Neuronal stem cell (in vitro differentiated cells): ENCODE data around the gene MTG2.

Source experiments
- DNase-seq: peaks from one replicate; pipeline ENCODE4 v3.0.0-alpha.2; 2013; ENCODE audit warnings: low spot score
- H2AFZ ChIP-seq: one replicate; pipeline ENCODE4 v1.6.1; 2013; ENCODE audit warnings: mild to moderate bottlenecking, low read length, inconsistent platforms
- H2AK5ac ChIP-seq: 2 replicates; pipeline ENCODE4 v1.6.1; 2013; ENCODE audit warnings: low read depth, mild to moderate bottlenecking, inconsistent platforms, low read length, moderate library complexity, mixed read lengths
- H2BK120ac ChIP-seq: 2 replicates; pipeline ENCODE4 v1.6.1; 2013; ENCODE audit warnings: low read depth, mild to moderate bottlenecking, inconsistent platforms, low read length, moderate library complexity, mixed read lengths
- H2BK12ac ChIP-seq: one replicate; pipeline ENCODE4 v1.6.1; 2013; ENCODE audit warnings: low read length, inconsistent platforms
- H2BK15ac ChIP-seq: 2 replicates; pipeline ENCODE4 v1.6.1; 2013; ENCODE audit warnings: mild to moderate bottlenecking, low read length, inconsistent platforms, mixed read lengths
- H2BK5ac ChIP-seq: one replicate; pipeline ENCODE4 v1.6.1; 2013; ENCODE audit warnings: inconsistent platforms, mild to moderate bottlenecking, low read length, moderate library complexity
- H3K14ac ChIP-seq: one replicate; pipeline ENCODE4 v1.6.1; 2013; ENCODE audit warnings: low read length, inconsistent platforms
- H3K18ac ChIP-seq: 2 replicates; pipeline ENCODE4 v1.6.1; 2013; ENCODE audit warnings: low read length, inconsistent platforms
- H3K23ac ChIP-seq: 2 replicates; pipeline ENCODE4 v1.6.1; 2013; ENCODE audit warnings: low read depth, mild to moderate bottlenecking, mixed read lengths, low read length, inconsistent platforms; ENCODE audit not compliant: poor library complexity
- H3K27ac ChIP-seq: replicated peaks from 3 replicates; pipeline ENCODE4 v1.5.1; 2013; ENCODE audit warnings: low read length, inconsistent platforms
- H3K27me3 ChIP-seq, 3 experiments: 2 replicates each; pipeline ENCODE4 v1.6.1; 2013; ENCODE audit warnings: low read length in 3 of 3, mild to moderate bottlenecking in 2 of 3, inconsistent platforms in 1 of 3, low read depth in 1 of 3, mixed read lengths in 1 of 3, moderate library complexity in 1 of 3; ENCODE audit not compliant: control insufficient read depth in 3 of 3, insufficient read depth in 3 of 3
- H3K36me3 ChIP-seq, 2 donors: replicated peaks in 1 of 2; 2 replicates each; pipeline ENCODE4 v1.6.1; 2013; ENCODE audit warnings: low read length in 2 of 2; ENCODE audit not compliant: control insufficient read depth in 2 of 2, insufficient read depth in 2 of 2
- H3K4ac ChIP-seq: 2 replicates; pipeline ENCODE4 v1.6.1; 2013; ENCODE audit warnings: inconsistent platforms, mild to moderate bottlenecking, low read length, moderate library complexity
- H3K4me1 ChIP-seq, 2 donors: 1 replicate in 1 of 2; 2 replicates in 1 of 2; pipeline ENCODE4 v1.6.1; 2013; ENCODE audit warnings: low read length in 2 of 2, low read depth in 1 of 2; ENCODE audit not compliant: control insufficient read depth in 2 of 2, insufficient read depth in 1 of 2
- H3K4me2 ChIP-seq: one replicate; pipeline ENCODE4 v1.6.1; 2013; ENCODE audit warnings: mild to moderate bottlenecking, low read length, inconsistent platforms; ENCODE audit not compliant: insufficient read depth, poor library complexity, severe bottlenecking
- H3K4me3 ChIP-seq, 2 donors: 2 replicates each; pipeline ENCODE4 v1.5.1; 2013; ENCODE audit warnings: low read length in 2 of 2, mild to moderate bottlenecking in 2 of 2, inconsistent platforms in 1 of 2, moderate library complexity in 1 of 2
- H3K79me1 ChIP-seq: one replicate; pipeline ENCODE4 v1.6.1; 2013; ENCODE audit warnings: low read depth, mild to moderate bottlenecking, inconsistent platforms, low read length, moderate library complexity
- H3K9ac ChIP-seq: one replicate; pipeline ENCODE4 v1.6.1; 2013; ENCODE audit warnings: mild to moderate bottlenecking, low read depth, low read length, inconsistent platforms; ENCODE audit not compliant: poor library complexity
- H3K9me3 ChIP-seq, 2 donors: replicated peaks in 1 of 2; 2 replicates each; pipeline versions ENCODE3 to v1.6.1; 2013; ENCODE audit warnings: low read length in 2 of 2, mild to moderate bottlenecking in 2 of 2, inconsistent platforms in 1 of 2, low read depth in 1 of 2, mixed read lengths in 1 of 2, moderate library complexity in 1 of 2; ENCODE audit not compliant: control insufficient read depth in 2 of 2, insufficient read depth in 1 of 2
- H4K8ac ChIP-seq: one replicate; pipeline ENCODE4 v1.6.1; 2013; ENCODE audit warnings: low read depth, mild to moderate bottlenecking, inconsistent platforms, low read length, moderate library complexity
- H4K91ac ChIP-seq: one replicate; pipeline ENCODE4 v1.6.1; 2013; ENCODE audit warnings: low read length, low read depth, mild to moderate bottlenecking, inconsistent platforms; ENCODE audit not compliant: poor library complexity
- WGBS, 2 donors: extraction: QIAGEN DNeasy Blood & Tissue Kit; methylation state at CpG; one replicate each; pipeline ENCODE4 v1.1.7; 2013; ENCODE audit warnings: missing lambda C conversion rate in 2 of 2, mixed read lengths in 1 of 2; ENCODE audit not compliant: insufficient read length in 2 of 2, insufficient replicate concordance in 1 of 2; ENCODE audit errors: extremely low coverage in 2 of 2; 5-methylcytosine and 5-hydroxymethylcytosine counted together

Gene MTG2

GRCh38 chr20:62157387-62158087, 25.3 kb upstream of the MTG2 start:
- no peak for DNase-seq
- peaks cover 25 to 81% of the 10 kb centered on the region in 2 donors for H3K36me3 ChIP-seq
- peaks cover 30% of the 10 kb centered on the region for H3K79me1 ChIP-seq
- H3K27me3 ChIP-seq, result no peaks in the 10 kb centered on the region
- peak overlapping the region; percentile 6 for H2AK5ac ChIP-seq
- no peak overlapping the region for H4K91ac ChIP-seq
- H3K4me1 ChIP-seq, result peaks cover 4% of the 10 kb centered on the region in 2 donors
- H4K8ac ChIP-seq, result no peak overlapping the region
- no peak overlapping the region for H2BK15ac ChIP-seq
- peak overlapping the region; percentile 94 for H3K23ac ChIP-seq
- H3K9ac ChIP-seq, result peak overlapping the region; percentile 73
- H2BK120ac ChIP-seq, result no peak overlapping the region
- no peak overlapping the region for H3K4me3 ChIP-seq
- no peak overlapping the region for H3K4me2 ChIP-seq
- H3K18ac ChIP-seq, result peak overlapping the region; percentile 83
- H3K27ac ChIP-seq, result no peak overlapping the region
- H2BK12ac ChIP-seq, result peak overlapping the region; percentile 60
- peak overlapping the region; percentile 49 for H2BK5ac ChIP-seq
- WGBS, 2 donors, result no CpG with 5 or more reads among the region's 25 CpGs
- no peak overlapping the region for H3K4ac ChIP-seq
- H3K14ac ChIP-seq, result no peak overlapping the region
- peaks cover 2 to 5% of the 10 kb centered on the region in 2 donors for H3K9me3 ChIP-seq
- H2AFZ ChIP-seq, result no peak overlapping the region

GRCh38 chr20:62158088-62158400, 24.8 kb upstream of the MTG2 start:
- no peak overlapping the region for H3K4ac ChIP-seq
- H3K9me3 ChIP-seq, result peaks cover 0 to 5% of the 10 kb centered on the region in 2 donors
- H4K8ac ChIP-seq, result no peak overlapping the region
- H3K14ac ChIP-seq, result no peak overlapping the region
- WGBS, 2 donors, result no CpG with 5 or more reads among the region's 12 CpGs
- H2BK120ac ChIP-seq, result no peak overlapping the region
- H3K18ac ChIP-seq, result no peak overlapping the region
- no peak overlapping the region for H3K4me3 ChIP-seq
- no peak overlapping the region for H2AK5ac ChIP-seq
- H2BK12ac ChIP-seq, result no peak overlapping the region
- no peak overlapping the region for H3K9ac ChIP-seq
- no peaks in the 10 kb centered on the region for H3K27me3 ChIP-seq
- H2AFZ ChIP-seq, result no peak overlapping the region
- peaks cover 4% of the 10 kb centered on the region in 2 donors for H3K4me1 ChIP-seq
- H3K27ac ChIP-seq, result no peak overlapping the region
- no peak overlapping the region for H3K4me2 ChIP-seq
- H4K91ac ChIP-seq, result no peak overlapping the region
- peaks cover 29 to 81% of the 10 kb centered on the region in 2 donors for H3K36me3 ChIP-seq
- no peak overlapping the region for H2BK15ac ChIP-seq
- H3K23ac ChIP-seq, result peak overlapping the region; percentile 94
- peak overlapping the region; percentile 49 for H2BK5ac ChIP-seq
- H3K79me1 ChIP-seq, result peaks cover 30% of the 10 kb centered on the region
- no peak for DNase-seq

- H3K79me1 ChIP-seq, result peaks cover 30% of the 10 kb centered on the region
- no peak overlapping the region for H4K8ac ChIP-seq
- H2BK5ac ChIP-seq, result no peak overlapping the region
- no peak overlapping the region for H3K4me2 ChIP-seq
- no peak overlapping the region for H3K4ac ChIP-seq
- no CpG with 5 or more reads among the region's 22 CpGs for WGBS, 2 donors
- no peak overlapping the region for H2AFZ ChIP-seq
- no peak overlapping the region for H3K9ac ChIP-seq
- no peak overlapping the region for H2AK5ac ChIP-seq
- H3K27me3 ChIP-seq, result no peaks in the 10 kb centered on the region
- peaks cover 4% of the 10 kb centered on the region in 2 donors for H3K4me1 ChIP-seq
- no peaks in the 10 kb centered on the region for H3K9me3 ChIP-seq
- H2BK120ac ChIP-seq, result no peak overlapping the region
- no peak overlapping the region for H3K23ac ChIP-seq
- no peak overlapping the region for H3K4me3 ChIP-seq
- no peak overlapping the region for H4K91ac ChIP-seq
- H2BK12ac ChIP-seq, result no peak overlapping the region
- H3K14ac ChIP-seq, result no peak overlapping the region
- DNase-seq, result no peak
- H2BK15ac ChIP-seq, result no peak overlapping the region
- H3K18ac ChIP-seq, result no peak overlapping the region
- no peak overlapping the region for H3K27ac ChIP-seq
- peaks cover 30 to 81% of the 10 kb centered on the region in 2 donors for H3K36me3 ChIP-seq
Measured at GRCh38 chr20:62158541-62158940, 24.3 kb upstream of the MTG2 start.

DNA sequence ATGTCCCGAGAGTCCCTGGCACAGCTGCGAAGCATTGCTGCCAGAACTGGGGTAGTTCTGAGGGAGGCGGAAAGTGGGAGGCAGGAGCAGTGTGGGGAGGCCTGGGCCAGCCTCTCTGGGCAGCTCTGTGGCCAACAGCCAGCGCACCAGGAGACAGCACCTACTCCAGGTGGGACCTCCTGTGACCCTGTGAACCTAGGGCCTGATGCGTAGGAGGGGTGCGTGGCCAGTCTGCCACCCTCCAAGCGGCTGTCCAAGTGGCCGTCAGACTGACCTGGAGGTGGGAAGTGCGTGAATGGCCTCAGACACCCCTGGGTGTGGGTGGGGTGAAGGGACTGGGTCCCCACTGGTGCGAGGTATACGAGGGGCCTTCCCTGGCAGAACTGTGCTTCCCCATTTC, 23.8 kb upstream of the MTG2 start:
- WGBS, 2 donors, result no CpG with 5 or more reads among the region's 11 CpGs
- Histone ChIP-seq H3K14ac (no peak overlapping the region), H2AK5ac (no peak overlapping the region), H3K18ac (no peak overlapping the region), H3K4me3 (no peak overlapping the region), H3K4me1 (peaks cover 4% of the 10 kb centered on the region in 2 donors), H2AFZ (no peak overlapping the region), H3K4me2 (no peak overlapping the region), H3K79me1 (peaks cover 26% of the 10 kb centered on the region), H2BK12ac (no peak overlapping the region), H3K23ac (no peak overlapping the region), H3K36me3 (peaks cover 34 to 81% of the 10 kb centered on the region in 2 donors), H2BK5ac (peak overlapping the region; percentile 5), H3K27me3 (no peaks in the 10 kb centered on the region), H3K9ac (peak overlapping the region; percentile 63), H3K27ac (no peak overlapping the region), H3K9me3 (no peaks in the 10 kb centered on the region), H2BK120ac (no peak overlapping the region), H4K8ac (no peak overlapping the region), H2BK15ac (no peak overlapping the region), H4K91ac (no peak overlapping the region), H3K4ac (no peak overlapping the region)
- no peak for DNase-seq
